Cardiac muscle cell (in vitro differentiated cells and primary cell): ENCODE data around the gene MNDA. TPM values are rescaled to one million over a fixed set of nuclear protein-coding genes. Genes with fewer than 3 reads are reported as not detected.
"Not testable (repeated sequence)": the region's sequence is repeated elsewhere in the genome, so short reads cannot be mapped to it uniquely, and the experiment has no call there.

Source experiments
- DNase-seq, 2 donors: peaks; one replicate each; pipeline versions ENCODE4 v3.0.0 to v3.0.0-alpha.2; 2010 to 2017; ENCODE audit warnings: low read depth in 1 of 2, low spot score in 1 of 2
- H3K27ac ChIP-seq: fragments of 200-600 bp; sonication (generic); 2 replicates; pipeline ENCODE4 v1.5.1; 2016
- H3K27me3 ChIP-seq: fragments of 200-600 bp; sonication (generic); 2 replicates; pipeline ENCODE4 v1.6.0; 2016; ENCODE audit warnings: control low read depth
- H3K36me3 ChIP-seq: fragments of 200-600 bp; sonication (generic); 2 replicates; pipeline ENCODE4 v1.5.1; 2016; ENCODE audit warnings: control low read depth
- H3K4me1 ChIP-seq: fragments of 200-600 bp; sonication (generic); 2 replicates; pipeline ENCODE4 v1.8.1; 2017; ENCODE audit warnings: low read depth, mild to moderate bottlenecking, mixed run types
- H3K4me3 ChIP-seq: fragments of 200-600 bp; sonication (generic); 2 replicates; pipeline ENCODE4 v1.5.1; 2016; ENCODE audit warnings: mild to moderate bottlenecking
- H3K9me3 ChIP-seq: fragments of 200-600 bp; sonication (generic); 2 replicates; pipeline ENCODE4 v1.5.1; 2017; ENCODE audit warnings: low read depth, mild to moderate bottlenecking, control low read depth
- polyA plus RNA-seq: library from polyadenylated mRNA; unstranded; fragments of >200 nt; fragmentation: Nextera tagmentation; extraction: Ambion mirVana; gene quantifications from 2 replicates; pipeline ENCODE4 v1.2.1, GENCODE V29; 2016
- total RNA-seq: library from RNA; depleted of rRNA; stranded (reverse); fragments of >200 nt; gene quantifications from 2 replicates; pipeline ENCODE4 v1.2.3, GENCODE V29; 2016
- TF ChIP-seq, protein P1 (sequence below): IDR thresholded peaks from 2 replicates; pipeline ENCODE4 v1.5.1; 2012; ENCODE audit warnings: low read depth, mild to moderate bottlenecking, low read length

Gene MNDA
- total and polyA plus RNA-seq, 2 experiments from 2014 or later = not detected

DNA sequence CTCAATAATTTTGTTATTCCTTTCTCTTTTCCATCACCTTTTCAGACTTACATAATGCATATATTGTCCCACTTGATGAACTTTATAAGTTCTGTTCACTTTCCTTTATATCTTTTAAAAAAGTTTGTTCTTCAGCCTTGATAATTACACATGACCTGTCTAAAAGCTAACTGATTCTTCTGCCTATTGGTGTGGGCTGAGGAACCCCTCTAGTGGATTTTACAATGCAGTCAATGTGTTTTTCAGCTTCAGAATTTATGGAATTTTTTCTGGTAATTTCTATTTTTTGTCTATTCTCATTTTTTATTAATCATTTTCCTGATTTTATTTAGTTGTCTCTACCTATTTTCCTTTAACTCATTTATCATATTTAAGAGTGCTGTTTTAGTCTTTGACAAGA, 7.5 kb downstream of the MNDA start:
- no peak for DNase-seq
- Histone ChIP-seq H3K36me3 (no peaks in the 10 kb centered on the region), H3K27me3 (no peaks in the 10 kb centered on the region), H3K27ac (no peak overlapping the region), H3K4me3 (no peak overlapping the region), H3K9me3 (no peaks in the 10 kb centered on the region), H3K4me1 (no peaks in the 10 kb centered on the region)
- TF ChIP-seq, protein P1, sequence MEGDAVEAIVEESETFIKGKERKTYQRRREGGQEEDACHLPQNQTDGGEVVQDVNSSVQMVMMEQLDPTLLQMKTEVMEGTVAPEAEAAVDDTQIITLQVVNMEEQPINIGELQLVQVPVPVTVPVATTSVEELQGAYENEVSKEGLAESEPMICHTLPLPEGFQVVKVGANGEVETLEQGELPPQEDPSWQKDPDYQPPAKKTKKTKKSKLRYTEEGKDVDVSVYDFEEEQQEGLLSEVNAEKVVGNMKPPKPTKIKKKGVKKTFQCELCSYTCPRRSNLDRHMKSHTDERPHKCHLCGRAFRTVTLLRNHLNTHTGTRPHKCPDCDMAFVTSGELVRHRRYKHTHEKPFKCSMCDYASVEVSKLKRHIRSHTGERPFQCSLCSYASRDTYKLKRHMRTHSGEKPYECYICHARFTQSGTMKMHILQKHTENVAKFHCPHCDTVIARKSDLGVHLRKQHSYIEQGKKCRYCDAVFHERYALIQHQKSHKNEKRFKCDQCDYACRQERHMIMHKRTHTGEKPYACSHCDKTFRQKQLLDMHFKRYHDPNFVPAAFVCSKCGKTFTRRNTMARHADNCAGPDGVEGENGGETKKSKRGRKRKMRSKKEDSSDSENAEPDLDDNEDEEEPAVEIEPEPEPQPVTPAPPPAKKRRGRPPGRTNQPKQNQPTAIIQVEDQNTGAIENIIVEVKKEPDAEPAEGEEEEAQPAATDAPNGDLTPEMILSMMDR = no peak

DNA sequence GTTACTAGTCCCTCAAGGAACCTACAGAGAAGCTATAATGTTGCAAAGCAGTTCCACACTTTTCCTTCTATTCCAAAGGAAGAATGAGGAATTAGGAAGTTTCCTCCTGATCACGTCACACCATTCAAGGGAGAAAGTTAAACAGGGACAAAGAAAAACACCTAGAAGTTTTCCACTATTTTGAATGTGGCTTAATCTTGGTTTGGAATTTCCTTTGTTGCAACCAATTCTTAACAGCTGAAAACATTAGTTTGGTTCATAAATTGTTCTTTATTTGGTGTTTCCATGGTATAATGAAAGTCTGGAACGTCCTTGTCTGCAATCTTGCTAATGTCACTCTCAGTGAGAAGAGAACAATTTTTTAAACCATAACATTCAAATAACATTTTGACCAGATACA, 8.4 kb downstream of the MNDA start:
- Histone ChIP-seq H3K27ac (no peak overlapping the region), H3K9me3 (no peaks in the 10 kb centered on the region), H3K27me3 (no peaks in the 10 kb centered on the region), H3K4me3 (no peak overlapping the region), H3K4me1 (no peaks in the 10 kb centered on the region), H3K36me3 (no peaks in the 10 kb centered on the region)
- TF ChIP-seq, protein P1 = no peak
- DNase-seq = no peak

DNA sequence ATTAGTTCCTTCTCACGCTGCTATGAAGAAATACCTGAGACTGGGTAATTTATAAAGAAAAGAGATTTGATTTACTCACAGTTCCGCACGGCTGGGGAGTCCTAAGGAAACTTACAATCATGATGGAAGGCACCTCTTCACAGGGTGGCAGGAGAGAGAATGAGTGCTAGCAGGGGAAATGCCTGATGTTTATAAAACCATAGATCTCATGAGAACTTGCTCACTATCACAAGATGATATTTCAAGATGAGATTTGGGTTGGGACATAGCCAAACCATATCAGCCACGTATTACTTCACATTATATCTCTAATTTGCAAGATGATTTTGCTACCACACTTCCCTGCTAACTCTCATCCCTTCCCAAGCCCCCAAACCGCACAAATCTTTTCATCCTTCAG, 9.1 kb downstream of the MNDA start:
- Histone ChIP-seq H3K36me3 (no peaks in the 10 kb centered on the region), H3K4me1 (no peaks in the 10 kb centered on the region), H3K27ac (no peak overlapping the region), H3K4me3 (no peak overlapping the region), H3K9me3 (no peaks in the 10 kb centered on the region), H3K27me3 (no peaks in the 10 kb centered on the region)
- DNase-seq = no peak
- TF ChIP-seq, protein P1 = no peak

DNA sequence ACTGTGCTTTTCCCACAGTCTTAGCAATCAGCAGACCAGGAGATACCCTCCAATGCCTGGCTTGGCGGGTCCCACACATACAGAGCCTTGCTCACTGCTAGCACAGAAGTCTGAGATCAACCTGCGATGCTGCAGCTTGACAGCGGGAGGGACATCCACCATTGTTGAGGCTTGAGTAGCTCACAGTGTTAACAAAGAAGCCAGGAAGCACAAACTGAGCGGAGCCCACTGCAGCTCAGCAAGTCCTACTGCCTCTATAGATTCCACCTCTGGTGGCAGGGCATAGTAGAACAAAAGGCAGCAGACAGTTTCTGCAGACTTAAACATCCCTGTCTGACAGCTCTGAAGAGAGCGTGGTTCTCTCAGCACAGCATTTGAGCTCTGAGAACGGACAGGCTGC, 33.4 kb downstream of the MNDA start:
- TF ChIP-seq, protein P1 = no peak
- H3K9me3 ChIP-seq = no peaks in the 10 kb centered on the region
- no peaks in the 10 kb centered on the region for H3K4me1 ChIP-seq
- no peak for DNase-seq
- no peaks in the 10 kb centered on the region for H3K27me3 ChIP-seq
- H3K4me3 ChIP-seq = no peak overlapping the region
- H3K27ac ChIP-seq = no peak overlapping the region
- H3K36me3 ChIP-seq = no peaks in the 10 kb centered on the region

DNA sequence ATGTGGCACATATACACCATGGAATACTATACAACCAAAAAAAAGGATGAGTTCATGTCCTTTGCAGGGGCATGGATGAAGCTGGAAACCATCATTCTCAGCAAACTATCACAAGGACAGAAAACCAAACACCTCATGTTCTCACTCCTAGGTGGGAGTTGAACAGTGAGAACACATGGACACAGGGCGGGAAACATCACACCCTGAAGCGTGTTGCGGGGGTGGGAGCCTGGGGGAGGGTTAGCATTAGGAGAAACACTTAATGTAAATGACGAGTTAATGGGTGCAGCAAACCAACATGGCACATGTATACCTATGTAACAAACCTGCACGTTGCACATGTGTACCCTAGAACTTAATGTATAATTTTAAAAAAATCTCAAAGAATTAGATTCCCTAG, 39.3 kb downstream of the MNDA start:
- not testable (repeated sequence) for H3K27me3 ChIP-seq, H3K27ac ChIP-seq, DNase-seq, H3K4me1 ChIP-seq, H3K4me3 ChIP-seq, H3K36me3 ChIP-seq, H3K9me3 ChIP-seq

DNA sequence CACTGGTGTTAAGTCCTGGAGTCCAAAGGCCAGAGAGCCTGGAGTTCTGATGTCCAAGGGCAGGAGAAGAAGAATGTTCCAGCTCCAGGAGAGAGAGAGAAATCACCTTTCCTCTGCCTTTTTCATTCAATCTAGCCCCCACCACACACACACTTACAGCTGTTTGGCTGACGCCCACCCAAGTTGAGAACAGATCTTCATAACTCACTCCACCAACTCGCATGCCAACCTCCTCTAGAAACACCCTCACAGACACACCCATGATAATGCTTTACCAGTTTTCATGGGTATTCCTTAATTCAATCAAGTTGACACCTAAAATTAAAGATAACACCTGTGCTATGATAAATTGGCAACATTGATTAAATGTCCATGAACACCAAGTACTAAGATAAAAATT, 42.0 kb downstream of the MNDA start:
- no peaks in the 10 kb centered on the region for H3K9me3 ChIP-seq
- no peaks in the 10 kb centered on the region for H3K27me3 ChIP-seq
- H3K4me1 ChIP-seq = no peaks in the 10 kb centered on the region
- TF ChIP-seq, protein P1 = no peak
- no peaks in the 10 kb centered on the region for H3K36me3 ChIP-seq
- no peak overlapping the region for H3K27ac ChIP-seq
- DNase-seq = no peak
- H3K4me3 ChIP-seq = no peak overlapping the region
